Loucy (cell line): ENCODE results near the gene KCNK7.

Experiments used
- H2AFZ ChIP-seq: fragments of 200-600 bp; sonication (generic); 2 replicates; pipeline ENCODE4 v1.6.0; 2016; ENCODE audit warnings: antibody characterized with exemption, mild to moderate bottlenecking, low read length, moderate library complexity
- H3F3A ChIP-seq: fragments of 200-600 bp; 2 replicates; pipeline ENCODE4 v1.6.0; 2016; ENCODE audit warnings: antibody characterized with exemption, low read depth, mild to moderate bottlenecking
- H3K27me3 ChIP-seq: fragments of 200-600 bp; sonication (generic); 2 replicates; pipeline ENCODE4 v1.6.1; 2014; ENCODE audit warnings: low read length, mild to moderate bottlenecking; ENCODE audit not compliant: insufficient read depth, poor library complexity, severe bottlenecking
- H3K36me3 ChIP-seq: fragments of 200-600 bp; sonication (generic); 2 replicates; pipeline ENCODE4 v1.6.1; 2016; ENCODE audit warnings: low read length; ENCODE audit not compliant: insufficient read depth
- H3K4me1 ChIP-seq: fragments of 200-600 bp; sonication (generic); 2 replicates; pipeline ENCODE4 v1.5.1; 2014; ENCODE audit warnings: low read length, mild to moderate bottlenecking; ENCODE audit not compliant: insufficient read depth, poor library complexity, severe bottlenecking
- H3K4me2 ChIP-seq: fragments of 200-600 bp; sonication (generic); 2 replicates; pipeline ENCODE4 v1.6.0; 2014; ENCODE audit warnings: antibody characterized with exemption, low read length, low read depth, mild to moderate bottlenecking; ENCODE audit not compliant: poor library complexity, severe bottlenecking
- H3K4me3 ChIP-seq: fragments of 200-600 bp; sonication (generic); 2 replicates; pipeline ENCODE4 v1.5.1; 2014; ENCODE audit warnings: low read length, mild to moderate bottlenecking, mixed read lengths; ENCODE audit not compliant: poor library complexity, severe bottlenecking
- H3K79me2 ChIP-seq: fragments of 200-600 bp; sonication (generic); 2 replicates; pipeline ENCODE4 v1.6.1; 2014; ENCODE audit warnings: low read length; ENCODE audit not compliant: insufficient read depth
- H3K9ac ChIP-seq: fragments of 200-600 bp; sonication (generic); 2 replicates; pipeline ENCODE4 v1.6.0; 2014; ENCODE audit warnings: mild to moderate bottlenecking, low read depth, low read length, moderate library complexity; ENCODE audit not compliant: poor library complexity, severe bottlenecking
- H3K9me2 ChIP-seq: fragments of 200-600 bp; sonication (generic); replicated peaks from 2 replicates; pipeline ENCODE4 v1.6.1; 2016; ENCODE audit warnings: low read depth, low read length, mixed read lengths
- H3K9me3 ChIP-seq: fragments of 200-600 bp; sonication (generic); 2 replicates; pipeline ENCODE4 v1.6.1; 2014; ENCODE audit warnings: mild to moderate bottlenecking, antibody characterized with exemption, low read length, low read depth; ENCODE audit not compliant: insufficient read depth
- H4K20me1 ChIP-seq: fragments of 200-600 bp; sonication (generic); 2 replicates; pipeline ENCODE4 v1.6.0; 2014; ENCODE audit warnings: antibody characterized with exemption, low read length, mild to moderate bottlenecking; ENCODE audit not compliant: insufficient read depth, poor library complexity, severe bottlenecking
- CTCF ChIP-seq: fragments of 200-600 bp; sonication (generic); conservative IDR thresholded peaks from 2 replicates; pipeline ENCODE4 v1.5.1; 2014; ENCODE audit warnings: mild to moderate bottlenecking, antibody characterized with exemption, low read length
- EZH2phosphoT487 ChIP-seq: fragments of 200-600 bp; IDR thresholded peaks from 2 replicates; pipeline ENCODE4 v1.6.1; 2018; ENCODE audit warnings: antibody characterized with exemption, mild to moderate bottlenecking, moderate library complexity, borderline replicate concordance

The KCNK7 gene

DNA sequence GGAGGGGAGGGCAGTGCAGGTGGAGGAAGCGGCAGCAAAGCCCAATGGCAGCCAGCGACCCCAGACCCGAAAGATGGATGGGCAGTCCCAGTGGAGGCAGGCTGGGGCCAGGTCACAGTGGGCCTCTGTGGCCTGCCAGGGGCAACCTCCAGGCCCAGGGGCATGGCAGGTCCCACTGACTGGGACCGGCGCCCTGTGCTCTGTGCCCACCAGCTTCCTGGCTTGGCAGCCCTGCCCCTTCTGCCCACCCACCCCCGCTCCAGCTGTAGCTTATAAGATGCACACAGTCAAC lies 4.3 kb upstream of the KCNK7 start:
- H3K9ac ChIP-seq = no peak overlapping the region
- H3K36me3 ChIP-seq = peaks cover 24% of the 10 kb centered on the region; the same call in 1 of the 2 replicates
- H3K79me2 ChIP-seq = no peaks in the 10 kb centered on the region
- no peak overlapping the region for H3K4me2 ChIP-seq
- TF ChIP-seq CTCF (no peak), EZH2phosphoT487 (no peak)
- no peaks in the 10 kb centered on the region for H3K4me1 ChIP-seq
- H2AFZ ChIP-seq = no peak overlapping the region
- H3K4me3 ChIP-seq = no peak overlapping the region
- H3K9me2 ChIP-seq = no peaks in the 10 kb centered on the region
- H4K20me1 ChIP-seq = no peaks in the 10 kb centered on the region
- H3K27me3 ChIP-seq = no peaks in the 10 kb centered on the region
- H3F3A ChIP-seq = no peaks in the 10 kb centered on the region
- H3K9me3 ChIP-seq = no peaks in the 10 kb centered on the region

DNA sequence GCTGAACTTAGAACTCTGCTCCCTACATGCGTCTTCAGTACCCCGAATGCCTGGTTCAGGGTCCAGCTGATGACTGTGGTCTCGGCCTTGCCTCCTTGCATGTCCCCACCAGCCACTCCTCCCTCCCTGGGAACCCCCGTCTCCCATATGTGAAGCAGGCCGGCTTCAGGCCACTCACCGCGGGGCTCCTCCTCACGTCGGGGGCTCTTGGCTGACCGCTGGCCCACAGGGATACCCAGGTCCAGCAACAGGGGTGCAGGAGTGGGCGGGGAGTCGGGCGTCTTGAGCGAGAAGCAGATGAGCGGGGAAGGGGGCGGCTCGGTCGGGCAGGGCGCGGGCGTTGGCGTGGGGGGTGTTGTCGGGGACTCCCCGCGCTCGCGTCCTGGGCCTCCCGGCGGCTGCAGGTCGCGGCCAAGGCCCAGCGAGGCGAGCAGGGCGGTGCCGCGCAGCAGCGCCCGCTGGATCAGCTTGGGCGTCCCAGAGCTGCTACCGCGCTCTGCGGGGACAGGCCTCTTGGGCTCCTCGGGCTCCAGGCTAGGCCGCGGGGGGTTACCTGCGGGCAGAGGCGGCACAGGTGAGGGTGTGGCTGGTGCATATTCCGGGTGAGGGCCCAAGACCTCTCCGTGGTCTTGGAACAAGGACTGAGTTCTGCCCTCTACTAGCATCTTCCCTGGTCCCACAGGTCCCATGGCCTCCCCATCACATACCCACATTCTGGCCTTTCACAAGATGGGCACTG lies 3.8 kb upstream of the KCNK7 start:
- Histone ChIP-seq H3K4me3 (no peak overlapping the region), H4K20me1 (no peaks in the 10 kb centered on the region), H3K4me2 (no peak overlapping the region), H3K9ac (no peak overlapping the region), H3K9me2 (no peaks in the 10 kb centered on the region), H3K36me3 (peaks cover 20% of the 10 kb centered on the region; the same call in 1 of the 2 replicates), H2AFZ (no peak overlapping the region), H3K27me3 (no peaks in the 10 kb centered on the region), H3K9me3 (no peaks in the 10 kb centered on the region), H3K79me2 (no peaks in the 10 kb centered on the region), H3K4me1 (no peaks in the 10 kb centered on the region), H3F3A (no peaks in the 10 kb centered on the region)
- TF ChIP-seq EZH2phosphoT487 (no peak), CTCF (no peak)

GRCh38 chr11:65598258-65598699 lies 2.7 kb upstream of the KCNK7 start:
- H3K4me1 ChIP-seq = no peaks in the 10 kb centered on the region
- no peaks in the 10 kb centered on the region for H3K27me3 ChIP-seq
- no peaks in the 10 kb centered on the region for H3K79me2 ChIP-seq
- H3K4me2 ChIP-seq = no peak overlapping the region
- peaks cover 9% of the 10 kb centered on the region; the same call in 1 of the 2 replicates for H3K36me3 ChIP-seq
- H3F3A ChIP-seq = no peaks in the 10 kb centered on the region
- H3K9me2 ChIP-seq = no peaks in the 10 kb centered on the region
- H4K20me1 ChIP-seq = no peaks in the 10 kb centered on the region
- TF ChIP-seq EZH2phosphoT487 (no peak), CTCF (no peak)
- no peak overlapping the region for H3K9ac ChIP-seq
- no peaks in the 10 kb centered on the region for H3K9me3 ChIP-seq
- no peak overlapping the region for H3K4me3 ChIP-seq
- no peak overlapping the region for H2AFZ ChIP-seq
